HG02763 (cell line): Measurements from ENCODE around the gene GALNT11.
A peak's percentile ranks its signal among the peaks of the same experiment; 100 is the strongest.
"Not testable (repeated sequence)": the region's sequence is repeated elsewhere in the genome, so short reads cannot be mapped to it uniquely, and the experiment has no call there.

Experiments
- ATAC-seq: cut with Tn5 transposase; IDR thresholded peaks from one replicate; pipeline ENCODE4 v1.9.1; 2021; ENCODE audit warnings: mild to moderate bottlenecking, moderate library complexity; ENCODE audit not compliant: unreplicated experiment

The GALNT11 gene

GRCh38 chr7:152025077-152025936 lies at the start of gene GALNT11:
Gene GALNT11, plus strand, starts transcription at chr7:152025674. Its CDS starts 68,554 bp downstream, at chr7:152094228.
- peak; percentile 93 for ATAC-seq

GRCh38 chr7:151978616-151979015 lies 46.9 kb upstream of the GALNT11 start:
- no peak for ATAC-seq

- no peak for ATAC-seq
These were observed 44.3 kb upstream of the GALNT11 start for GRCh38 chr7:151981223-151981622.

- no peak for ATAC-seq
These were observed 42.7 kb upstream of the GALNT11 start for GRCh38 chr7:151982806-151983205.

GRCh38 chr7:151984612-151985011 lies 40.9 kb upstream of the GALNT11 start:
- no peak for ATAC-seq

GRCh38 chr7:151987748-151988529 lies 37.5 kb upstream of the GALNT11 start:
- ATAC-seq, result no peak

GRCh38 chr7:151992375-151992774 lies 33.1 kb upstream of the GALNT11 start:
- no peak for ATAC-seq

GRCh38 chr7:151993977-151994676 lies 31.3 kb upstream of the GALNT11 start:
- no peak for ATAC-seq

GRCh38 chr7:151999424-152000090 lies 25.9 kb upstream of the GALNT11 start:
- no peak for ATAC-seq

GRCh38 chr7:152000191-152000590 lies 25.3 kb upstream of the GALNT11 start:
- ATAC-seq, result no peak

GRCh38 chr7:152006336-152006735 lies 19.1 kb upstream of the GALNT11 start:
- no peak for ATAC-seq

GRCh38 chr7:152011860-152012259 lies 13.6 kb upstream of the GALNT11 start:
- no peak for ATAC-seq

GRCh38 chr7:152013230-152013629 lies 12.2 kb upstream of the GALNT11 start:
- no peak for ATAC-seq

GRCh38 chr7:152013974-152014373 lies 11.5 kb upstream of the GALNT11 start:
- no peak for ATAC-seq

- no peak for ATAC-seq
These were observed 10.8 kb upstream of the GALNT11 start for GRCh38 chr7:152014722-152015121.

- ATAC-seq, result no peak
These were observed 9.9 kb upstream of the GALNT11 start for GRCh38 chr7:152015600-152015999.

- ATAC-seq, result no peak
These were observed 8.5 kb upstream of the GALNT11 start for GRCh38 chr7:152016947-152017346.

- ATAC-seq, result not testable (repeated sequence)
These were observed 7.8 kb upstream of the GALNT11 start for GRCh38 chr7:152017683-152018082.

GRCh38 chr7:152021740-152022139 lies 3.7 kb upstream of the GALNT11 start:
- ATAC-seq, result not testable (repeated sequence)

- ATAC-seq, result no peak
These were observed 740 bp downstream of the GALNT11 start for GRCh38 chr7:152025937-152026890.
